Measurements from ENCODE around the gene INHBB.
A peak's percentile ranks its signal among the peaks of the same experiment; 100 is the strongest.
"Not testable (repeated sequence)": the region's sequence is repeated elsewhere in the genome, so short reads cannot be mapped to it uniquely, and the experiment has no call there.

The INHBB gene

GRCh38 chr2:120383631-120384340 lies 37.9 kb downstream of the INHBB start:
- DNase-seq = no peak

GRCh38 chr2:120384486-120385354 lies 38.8 kb downstream of the INHBB start:
- DNase-seq = no peak

DNA sequence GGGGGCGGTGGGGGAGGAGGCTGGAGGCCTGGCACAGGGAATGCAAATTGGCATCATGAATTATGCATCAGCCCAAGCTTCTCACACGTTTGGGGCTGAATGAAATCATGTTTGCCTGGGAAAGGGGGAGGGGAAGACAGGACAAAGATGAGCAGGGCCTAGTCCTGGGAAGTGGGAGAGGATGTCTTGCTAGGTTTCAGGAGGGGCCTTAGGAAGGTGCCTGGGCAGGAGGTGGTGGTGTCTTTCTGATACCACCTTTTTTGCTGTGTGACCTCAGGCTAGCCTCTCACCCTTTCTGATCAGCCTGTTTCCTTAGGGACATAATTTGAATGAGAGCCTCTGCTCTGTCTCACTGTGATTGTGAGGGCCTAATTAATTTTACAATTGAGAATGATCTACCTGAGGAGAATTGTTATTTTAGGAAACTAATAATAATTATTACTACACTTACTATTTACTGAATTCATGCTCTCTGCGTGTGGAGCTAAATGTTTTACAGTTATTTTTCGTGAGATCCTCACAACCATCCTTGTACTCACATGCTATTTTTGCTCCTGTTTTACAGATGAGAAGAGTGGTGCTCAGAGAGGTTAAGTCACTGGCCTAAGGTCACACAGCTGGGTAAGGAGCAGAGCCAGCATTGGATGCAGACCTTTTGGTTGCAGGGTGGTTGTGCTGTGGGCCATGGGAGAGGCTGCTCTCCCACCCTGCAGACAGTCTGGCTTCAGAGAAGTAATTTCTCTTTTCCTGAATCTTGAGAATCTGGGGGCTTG lies 39.6 kb downstream of the INHBB start:
- DNase-seq = no peak

- no peak for DNase-seq
These were observed 42.5 kb downstream of the INHBB start for GRCh38 chr2:120388222-120389035.

DNA sequence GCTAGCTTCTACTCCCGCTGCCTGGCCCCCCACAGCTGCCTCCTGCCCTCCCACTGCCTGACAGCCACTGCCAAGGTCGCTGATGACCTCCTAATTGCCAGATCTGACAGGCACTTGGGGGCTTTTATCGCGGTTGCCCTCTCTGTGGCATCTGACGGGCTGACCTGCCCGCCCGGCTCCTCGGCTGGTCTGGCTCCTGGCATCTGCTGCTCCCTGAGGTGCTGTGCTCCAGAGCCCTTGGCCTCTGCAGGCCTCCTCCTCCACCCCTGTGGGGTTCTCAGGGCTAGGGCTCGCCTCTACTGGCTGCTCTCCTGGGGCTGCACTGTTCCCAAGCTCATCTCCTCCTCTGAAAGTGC lies 43.1 kb downstream of the INHBB start:
- no peak for DNase-seq

DNA sequence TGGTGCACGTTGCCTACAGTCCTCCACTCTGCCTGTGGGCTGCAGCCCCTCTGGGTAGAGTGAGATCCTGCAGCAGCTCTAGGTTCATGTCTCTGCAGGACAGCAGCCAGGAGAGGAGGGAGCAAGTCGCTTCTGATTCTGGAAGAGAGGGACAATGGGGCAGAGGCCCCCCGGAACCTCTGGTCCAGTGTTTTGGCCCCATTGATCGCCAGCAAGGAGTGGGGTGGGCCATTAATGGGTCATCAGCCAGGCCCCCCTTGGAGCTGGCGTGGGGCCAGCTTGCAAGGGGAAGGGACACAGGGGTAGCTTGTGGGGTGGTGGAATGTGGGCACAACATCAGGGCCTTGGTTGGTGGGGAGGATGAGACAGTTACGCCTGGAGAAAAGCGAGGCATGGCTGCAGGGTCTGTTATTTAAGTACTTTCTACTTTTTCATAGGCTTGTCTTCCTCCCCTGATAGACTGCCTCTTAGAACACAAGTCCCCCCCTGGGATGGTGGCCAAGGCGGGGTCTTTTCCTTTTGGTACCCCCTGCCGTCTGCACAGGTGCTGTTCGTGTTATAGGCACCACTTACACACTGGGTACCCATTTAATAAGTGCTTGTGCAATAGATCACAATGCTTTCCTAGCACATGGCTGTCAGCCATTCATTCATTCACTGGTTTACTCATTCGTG lies 44.6 kb downstream of the INHBB start:
- DNase-seq = no peak

GRCh38 chr2:120391382-120391781 lies 45.4 kb downstream of the INHBB start:
- DNase-seq = not testable (repeated sequence)

DNA sequence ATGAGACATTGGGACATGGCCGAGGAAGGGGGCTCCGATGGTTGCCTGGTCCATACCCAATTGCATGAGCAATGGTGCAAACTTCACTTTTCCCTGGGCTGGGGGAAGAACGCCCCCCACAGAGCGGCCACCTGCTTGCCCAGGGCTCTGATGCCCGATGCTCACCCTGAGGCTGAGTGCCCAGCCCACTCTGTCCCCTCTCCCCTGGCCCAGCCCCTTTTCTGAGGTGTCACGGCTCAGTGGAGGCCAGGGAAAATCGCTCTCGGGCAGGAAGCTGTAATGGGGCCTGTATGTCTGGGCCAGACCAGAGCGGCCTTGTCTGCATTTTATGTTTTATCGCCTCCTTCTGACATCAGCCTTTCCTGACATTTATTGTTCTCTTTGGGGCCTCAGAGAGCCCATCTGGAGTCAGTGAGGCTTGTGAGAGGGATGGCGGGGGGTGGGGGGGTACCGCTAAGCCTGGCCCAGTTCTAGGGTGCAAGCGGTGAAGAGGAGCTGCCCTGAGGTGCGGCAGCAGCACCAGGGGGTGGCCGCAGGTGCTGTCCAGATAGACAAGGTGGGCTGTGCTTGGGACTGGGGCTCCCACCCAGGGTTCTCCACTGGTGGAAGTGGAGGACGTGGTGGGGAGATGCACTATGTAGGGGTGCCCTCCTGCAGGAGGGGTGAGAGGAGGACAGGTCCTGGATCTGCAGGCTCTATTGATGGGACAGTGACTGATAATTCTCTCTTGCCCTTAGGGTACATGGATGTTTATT lies 46.2 kb downstream of the INHBB start:
- no peak for DNase-seq

GRCh38 chr2:120392923-120393322 lies 47.0 kb downstream of the INHBB start:
- DNase-seq = no peak

DNA sequence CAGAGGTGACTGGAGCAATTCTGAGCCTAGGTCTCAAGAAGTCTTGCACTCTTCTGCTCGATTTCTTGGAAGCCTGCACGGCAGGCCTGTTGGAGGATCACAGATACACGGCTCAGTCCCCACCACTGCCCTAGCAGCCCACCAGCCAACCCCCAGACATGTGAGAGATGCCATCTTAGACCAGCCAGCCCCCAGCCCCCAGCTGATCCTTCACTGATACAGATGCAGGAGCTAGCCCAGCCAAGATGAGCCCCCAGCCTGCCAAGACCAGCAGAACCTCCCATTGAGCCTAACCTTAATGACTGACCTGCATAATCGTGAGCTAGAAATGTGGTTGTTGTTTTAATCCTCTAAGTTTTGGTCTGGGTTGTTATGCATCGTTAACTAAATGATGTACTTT lies 47.5 kb downstream of the INHBB start:
- DNase-seq = no peak

DNA sequence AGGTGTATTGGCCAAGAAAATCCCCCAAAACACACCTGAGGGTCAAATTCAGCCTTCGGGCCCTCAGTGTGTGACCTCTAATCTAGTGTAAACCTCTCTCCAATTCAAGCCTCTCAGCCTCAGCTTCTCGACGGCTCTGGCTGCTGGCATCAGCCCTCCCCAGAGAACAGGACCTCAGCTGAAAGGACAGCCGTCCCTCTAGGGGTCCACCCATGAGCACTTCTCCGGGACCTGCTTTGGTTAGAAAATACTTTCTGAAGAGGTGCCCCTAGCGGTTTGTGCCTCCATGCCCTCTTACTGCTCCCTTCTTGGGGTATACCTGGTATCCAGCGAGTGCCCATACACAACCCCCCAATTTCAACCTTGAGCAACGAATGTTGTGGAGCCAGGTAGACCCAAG lies 48.8 kb downstream of the INHBB start:
- DNase-seq = no peak

DNA sequence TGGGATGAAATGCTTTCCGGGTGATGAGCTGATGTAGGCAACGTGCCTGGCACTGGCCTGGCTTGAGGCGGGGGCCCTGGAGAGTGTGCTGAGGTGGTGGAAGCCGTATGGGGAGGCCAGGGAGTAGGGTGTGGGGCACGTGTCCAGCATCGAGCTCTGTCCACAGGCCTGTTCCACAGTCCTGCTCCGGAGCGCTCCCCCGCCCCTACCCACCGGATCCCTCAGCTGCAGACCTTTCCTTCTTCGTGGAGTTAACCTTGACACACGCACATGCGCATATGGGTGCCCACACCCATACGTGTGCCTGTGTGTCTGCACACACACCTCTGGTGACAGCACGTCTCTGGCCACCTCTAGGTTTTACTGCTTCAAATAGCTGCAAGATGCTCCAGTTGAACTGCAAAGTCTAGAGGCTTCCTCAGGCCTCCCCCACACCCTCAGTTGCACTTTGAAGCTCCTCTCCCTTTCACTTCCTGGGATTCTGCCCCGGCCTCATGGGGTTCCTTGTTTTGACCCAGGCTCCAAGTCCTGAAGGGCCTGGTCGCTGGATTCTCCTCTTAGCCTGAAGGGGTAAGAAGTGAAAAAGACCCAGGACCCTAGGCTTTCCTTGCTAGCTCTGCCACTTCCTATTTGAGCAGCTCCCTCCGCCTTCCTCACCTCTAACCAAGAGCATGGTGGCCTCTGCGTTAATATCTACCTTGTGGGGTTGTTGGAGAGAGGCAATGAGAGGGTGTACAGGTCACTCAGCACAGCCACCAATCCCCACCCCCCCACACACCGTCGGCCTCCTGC lies 49.5 kb downstream of the INHBB start:
- DNase-seq = no peak

DNA sequence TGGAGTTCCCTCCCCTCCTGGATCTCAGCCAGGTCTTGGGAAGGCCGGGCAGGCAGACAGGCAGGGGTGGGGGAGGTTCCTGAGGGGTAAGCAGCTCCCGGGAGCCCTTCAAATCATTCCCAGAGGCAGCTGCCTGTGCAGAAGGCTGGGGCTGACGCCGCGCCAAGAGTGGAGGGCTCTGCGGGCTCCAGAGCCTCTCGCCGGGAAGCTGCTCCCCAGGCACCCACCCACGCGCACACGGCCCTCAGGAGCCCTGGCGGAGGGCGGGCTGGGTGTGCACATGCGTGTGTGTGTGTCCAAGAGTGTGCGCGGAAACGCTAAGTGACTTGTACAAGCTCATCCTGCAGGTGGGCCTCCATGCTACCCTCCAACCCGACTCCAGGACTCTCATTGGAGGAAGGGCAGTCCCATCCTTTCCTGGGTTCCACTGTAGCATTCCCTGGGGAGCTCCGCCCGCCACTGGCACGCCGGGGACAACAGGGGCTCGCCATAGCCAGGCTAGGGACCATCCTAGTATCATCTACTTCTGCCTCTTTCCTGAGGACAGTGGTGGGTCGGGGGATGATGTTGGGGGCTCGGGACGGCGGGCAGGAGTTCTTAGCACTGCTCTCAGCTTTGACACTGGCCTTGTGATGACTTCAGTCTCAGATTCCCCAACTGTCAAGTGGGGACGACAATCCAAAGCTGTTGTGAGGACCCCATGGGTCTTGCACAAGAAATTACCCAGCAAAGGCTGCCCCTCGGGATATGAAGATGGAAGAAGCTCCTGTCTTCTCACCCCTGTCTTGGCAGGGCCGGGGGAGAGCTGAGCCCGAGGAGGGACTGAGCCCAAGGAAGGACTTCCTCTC lies 50.3 kb downstream of the INHBB start:
- peak; percentile 94 for DNase-seq

GRCh38 chr2:120396861-120397811 lies 51.2 kb downstream of the INHBB start:
- no peak for DNase-seq

DNA sequence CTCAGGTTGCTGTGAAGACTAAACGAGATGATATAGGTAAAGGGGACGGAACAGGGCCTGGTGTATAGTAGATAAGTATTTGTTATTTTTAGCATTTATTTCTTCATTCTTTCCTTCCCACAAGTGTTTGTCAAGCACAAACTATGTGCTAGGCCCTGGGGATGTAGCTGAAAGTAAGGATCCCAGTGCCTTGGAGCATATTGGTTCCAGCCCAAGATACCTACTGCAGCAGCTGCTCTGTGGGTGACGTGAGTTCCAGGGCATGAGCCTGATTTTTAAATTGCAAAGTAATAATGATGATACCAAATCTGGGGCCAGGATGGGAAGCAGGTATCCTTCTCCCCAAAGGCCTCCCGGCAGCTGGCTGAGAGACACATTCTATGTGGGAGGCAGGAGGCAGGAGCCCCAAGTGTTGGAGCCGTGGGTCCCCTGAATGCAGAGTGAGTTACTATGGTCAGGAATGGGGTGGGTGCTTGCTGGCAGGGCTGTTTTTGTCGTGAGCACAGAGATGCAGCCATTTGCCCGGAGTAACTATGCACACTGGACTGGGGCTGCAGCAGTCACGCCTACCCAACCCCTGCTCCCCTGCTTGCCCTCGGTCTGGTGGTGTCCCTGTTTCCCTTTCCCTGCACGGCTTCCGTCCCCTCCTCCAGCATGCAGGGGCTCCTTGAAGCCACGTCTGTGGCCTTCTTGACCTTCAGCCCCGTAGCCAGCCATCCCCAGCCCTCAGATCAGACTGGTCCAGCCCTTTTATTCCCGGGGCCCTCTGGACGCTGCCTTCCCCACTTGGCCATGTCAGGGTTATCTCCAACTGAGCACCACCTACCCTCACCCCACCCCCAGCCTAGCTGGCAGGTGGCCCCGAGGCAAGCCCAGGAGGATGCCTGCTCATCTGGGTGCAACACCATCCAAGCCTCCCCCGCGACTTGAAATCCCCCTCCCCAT lies 52.4 kb downstream of the INHBB start:
- no peak for DNase-seq

DNA sequence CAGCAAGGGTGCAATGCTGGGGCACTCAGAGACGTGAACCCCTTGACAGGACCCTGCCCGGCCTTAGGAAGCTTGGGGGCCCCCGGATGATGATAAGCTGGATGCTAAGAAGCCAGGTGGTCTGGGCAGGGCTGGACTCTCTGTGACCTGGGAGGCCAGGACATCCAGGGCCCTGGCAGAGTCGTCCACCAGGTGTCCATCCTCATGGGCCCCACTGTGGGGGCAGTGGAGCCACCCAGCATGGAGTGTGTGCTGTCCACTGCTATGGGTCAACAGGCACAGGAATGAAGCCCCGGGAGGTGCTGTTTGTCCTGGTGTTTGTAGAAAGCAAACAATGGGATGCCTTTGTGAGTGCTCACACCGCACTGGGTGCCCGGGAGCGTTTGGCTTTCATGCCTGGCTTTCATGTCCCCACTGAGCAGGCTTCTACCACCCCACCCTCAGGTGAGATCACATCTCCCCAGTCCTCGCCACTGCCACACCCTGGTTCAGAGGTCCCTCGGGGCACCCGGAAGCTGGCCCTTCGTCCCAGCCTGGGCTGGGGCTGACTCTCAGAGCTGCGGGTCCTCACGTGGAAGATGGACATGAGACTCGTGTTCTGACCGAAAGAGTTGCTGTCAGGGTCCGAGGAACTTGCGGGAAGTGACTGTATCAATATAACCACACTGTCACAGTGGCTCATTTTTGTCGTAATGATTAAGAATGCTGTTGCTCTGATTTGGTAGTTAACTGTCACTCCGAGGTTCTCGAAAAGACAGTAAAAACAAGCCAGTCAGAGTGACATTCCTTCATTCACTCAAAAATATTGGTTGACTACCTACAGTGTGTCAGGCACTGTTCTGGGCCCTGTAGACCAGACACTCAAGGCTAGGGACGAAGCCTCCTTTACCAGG lies 53.3 kb downstream of the INHBB start:
- no peak for DNase-seq
